Activated CD8-positive, alpha-beta memory T cell treated with anti-CD3 and anti-CD28 coated beads, Interleukin-2, amount 10 ng/mL, durations not matched to agents 7 days and 5 days (primary cell): Measurements from ENCODE around the gene TMC3. TPM values are rescaled to one million over a fixed set of nuclear protein-coding genes. Genes with fewer than 3 reads are reported as not detected.
"Not testable (repeated sequence)": the region's sequence is repeated elsewhere in the genome, so short reads cannot be mapped to it uniquely, and the experiment has no call there.

Experiments
- ATAC-seq: fragments of 150-1000 bp; cut with Tn5 transposase; one replicate; pipeline ENCODE4 v1.10.0; 2021; ENCODE audit warnings: moderate library complexity
- CTCF ChIA-PET: fragments of 350-600 bp; sonication (Branson Sonifier 250); formaldehyde crosslinking; loops from one replicate; lab custom pipeline; 2021; ENCODE audit warnings: antibody characterized with exemption; lab: Charles Lee
- DNase-seq: peaks from one replicate; pipeline ENCODE4 v3.0.0-alpha.2; 2020
- H3K27ac Mint-ChIP-seq: one replicate; pipeline ENCODE4 v1.8.0; 2021; ENCODE audit warnings: mild to moderate bottlenecking, mixed read lengths
- H3K27me3 Mint-ChIP-seq: one replicate; pipeline ENCODE4 v1.8.0; 2021; ENCODE audit warnings: mixed read lengths
- H3K36me3 Mint-ChIP-seq: one replicate; pipeline ENCODE4 v1.8.0; 2021; ENCODE audit warnings: mild to moderate bottlenecking, mixed read lengths
- H3K4me1 Mint-ChIP-seq: one replicate; pipeline ENCODE4 v1.8.0; 2021; ENCODE audit warnings: mixed read lengths
- H3K4me3 Mint-ChIP-seq: one replicate; pipeline ENCODE4 v1.8.0; 2021; ENCODE audit warnings: mild to moderate bottlenecking, moderate library complexity, mixed read lengths
- H3K9me3 Mint-ChIP-seq: one replicate; pipeline ENCODE4 v1.8.0; 2022; ENCODE audit warnings: low read depth, mixed read lengths
- total RNA-seq, 2 experiments: library from RNA; stranded (reverse); gene quantifications; one replicate each; pipeline ENCODE4 v1.2.3, GENCODE V29; 2021

TMC3 gene
- not detected for total RNA-seq

GRCh38 chr15:81373775-81374395, at the start of gene TMC3:
TSS of gene TMC3 (minus strand) at chr15:81374213. CDS start at chr15:81374077, 136 bp downstream.
- Mint-ChIP-seq H3K27me3 (peaks cover 2% of the 10 kb centered on the region), H3K4me1 (no peaks in the 10 kb centered on the region), H3K27ac (no peak within 1 kb of the TSS), H3K36me3 (no peaks in the 10 kb centered on the region), H3K4me3 (no peak within 1 kb of the TSS), H3K9me3 (no peaks in the 10 kb centered on the region)
- ATAC-seq (no peak), DNase-seq (no peak)
- CTCF ChIA-PET: interaction anchor here (1.5 kb wide), 1 partner anchor 108 kb away, joined by 5 read pairs; no protein-coding TSS in a partner anchor

GRCh38 chr15:81421461-81421860, 47.4 kb upstream of the TMC3 start:
- ATAC-seq (no peak), DNase-seq (no peak)
- Mint-ChIP-seq H3K4me1 (no peaks in the 10 kb centered on the region), H3K27ac (no peak overlapping the region), H3K4me3 (no peak overlapping the region), H3K36me3 (no peaks in the 10 kb centered on the region), H3K9me3 (no peaks in the 10 kb centered on the region), H3K27me3 (peaks cover 11% of the 10 kb centered on the region)
- CTCF ChIA-PET: interaction anchor here (1.1 kb wide), 1 partner anchor 11 kb away, joined by 3 read pairs; no protein-coding TSS in a partner anchor

- Mint-ChIP-seq H3K4me1 (peaks cover 5% of the 10 kb centered on the region), H3K36me3 (no peaks in the 10 kb centered on the region), H3K4me3 (no peak overlapping the region), H3K9me3 (no peaks in the 10 kb centered on the region), H3K27me3 (peaks cover 14% of the 10 kb centered on the region), H3K27ac (no peak overlapping the region)
- ATAC-seq (no peak), DNase-seq (no peak)
- CTCF ChIA-PET: interaction anchor here (0.9 kb wide), 1 partner anchor 153 kb away, joined by 3 read pairs; no protein-coding TSS in a partner anchor
These were observed 45.4 kb upstream of the TMC3 start for GRCh38 chr15:81419332-81419943.

GRCh38 chr15:81418891-81419290, 44.9 kb upstream of the TMC3 start:
- peaks cover 8% of the 10 kb centered on the region for H3K4me1 Mint-ChIP-seq
- CTCF ChIA-PET: no interaction called here
- peaks cover 14% of the 10 kb centered on the region for H3K27me3 Mint-ChIP-seq
- H3K36me3 Mint-ChIP-seq: no peaks in the 10 kb centered on the region
- ATAC-seq: no peak
- H3K9me3 Mint-ChIP-seq: no peaks in the 10 kb centered on the region
- no peak overlapping the region for H3K27ac Mint-ChIP-seq
- no peak overlapping the region for H3K4me3 Mint-ChIP-seq
- DNase-seq: no peak

GRCh38 chr15:81418444-81418843, 44.4 kb upstream of the TMC3 start:
- no peaks in the 10 kb centered on the region for H3K36me3 Mint-ChIP-seq
- CTCF ChIA-PET: no interaction called here
- H3K27me3 Mint-ChIP-seq: peaks cover 15% of the 10 kb centered on the region
- no peak overlapping the region for H3K4me3 Mint-ChIP-seq
- ATAC-seq (no peak), DNase-seq (no peak)
- peaks cover 8% of the 10 kb centered on the region for H3K4me1 Mint-ChIP-seq
- no peaks in the 10 kb centered on the region for H3K9me3 Mint-ChIP-seq
- H3K27ac Mint-ChIP-seq: no peak overlapping the region

- H3K27ac Mint-ChIP-seq, H3K4me1 Mint-ChIP-seq, H3K4me3 Mint-ChIP-seq, H3K9me3 Mint-ChIP-seq, ATAC-seq, H3K36me3 Mint-ChIP-seq, DNase-seq: not testable (repeated sequence)
- H3K27me3 Mint-ChIP-seq: peaks cover 17% of the 10 kb centered on the region
- CTCF ChIA-PET: interaction anchor here (1.0 kb wide), 1 partner anchor 148 kb away, joined by 3 read pairs; no protein-coding TSS in a partner anchor
These were observed 40.4 kb upstream of the TMC3 start for GRCh38 chr15:81414274-81414968.

- ATAC-seq: no peak
- CTCF ChIA-PET: no interaction called here
- H3K9me3 Mint-ChIP-seq: no peaks in the 10 kb centered on the region
These were observed 39.8 kb upstream of the TMC3 start for GRCh38 chr15:81413851-81414250.

GRCh38 chr15:81411969-81412633, 38.1 kb upstream of the TMC3 start:
- H3K9me3 Mint-ChIP-seq: no peaks in the 10 kb centered on the region
- no peaks in the 10 kb centered on the region for H3K36me3 Mint-ChIP-seq
- peaks cover 28% of the 10 kb centered on the region for H3K27me3 Mint-ChIP-seq
- DNase-seq (no peak), ATAC-seq (no peak)
- CTCF ChIA-PET: no interaction called here
- H3K27ac Mint-ChIP-seq: no peak overlapping the region
- H3K4me1 Mint-ChIP-seq: peaks cover 8% of the 10 kb centered on the region
- H3K4me3 Mint-ChIP-seq: no peak overlapping the region

More at GRCh38 chr15:81413851-81414250, 39.8 kb upstream of the TMC3 start:
- no peaks in the 10 kb centered on the region for H3K36me3 Mint-ChIP-seq
- no peak for DNase-seq
- H3K27ac Mint-ChIP-seq: no peak overlapping the region
- H3K4me1 Mint-ChIP-seq: peaks cover 8% of the 10 kb centered on the region
- peaks cover 17% of the 10 kb centered on the region for H3K27me3 Mint-ChIP-seq
- H3K4me3 Mint-ChIP-seq: no peak overlapping the region

GRCh38 chr15:81411051-81411450, 37.0 kb upstream of the TMC3 start:
- ATAC-seq (no peak), DNase-seq (no peak)
- H3K27ac Mint-ChIP-seq: no peak overlapping the region
- CTCF ChIA-PET: interaction anchor here (1.1 to 3.3 kb wide), 8 partner anchors 10 to 255 kb away, joined by 3 to 23 read pairs (median 4); no protein-coding TSS in a partner anchor
- peaks cover 24% of the 10 kb centered on the region for H3K27me3 Mint-ChIP-seq
- H3K4me1 Mint-ChIP-seq: peaks cover 8% of the 10 kb centered on the region
- no peaks in the 10 kb centered on the region for H3K9me3 Mint-ChIP-seq
- H3K36me3 Mint-ChIP-seq: no peaks in the 10 kb centered on the region
- H3K4me3 Mint-ChIP-seq: no peak overlapping the region

GRCh38 chr15:81410318-81410753, 36.3 kb upstream of the TMC3 start:
- H3K9me3 Mint-ChIP-seq: no peaks in the 10 kb centered on the region
- no peak for DNase-seq
- H3K36me3 Mint-ChIP-seq: no peaks in the 10 kb centered on the region
- no peak overlapping the region for H3K27ac Mint-ChIP-seq
- CTCF ChIA-PET: interaction anchor here (0.7 to 3.3 kb wide), 10 partner anchors 10 to 254 kb away, joined by 3 to 23 read pairs (median 4); no protein-coding TSS in a partner anchor
- no peak overlapping the region for H3K4me3 Mint-ChIP-seq
- peaks cover 8% of the 10 kb centered on the region for H3K4me1 Mint-ChIP-seq
- H3K27me3 Mint-ChIP-seq: peaks cover 24% of the 10 kb centered on the region
- no peak for ATAC-seq

GRCh38 chr15:81407718-81408117, 33.7 kb upstream of the TMC3 start:
- CTCF ChIA-PET: interaction anchor here (0.7 to 2.5 kb wide), 4 partner anchors 61 to 141 kb away, joined by 3 to 15 read pairs (median 6); no protein-coding TSS in a partner anchor
- DNase-seq (no peak), ATAC-seq (no peak)
- Mint-ChIP-seq H3K4me3 (no peak overlapping the region), H3K9me3 (no peaks in the 10 kb centered on the region), H3K4me1 (no peaks in the 10 kb centered on the region), H3K27ac (no peak overlapping the region), H3K27me3 (peaks cover 21% of the 10 kb centered on the region), H3K36me3 (no peaks in the 10 kb centered on the region)

GRCh38 chr15:81407176-81407575, 33.2 kb upstream of the TMC3 start:
- no peak for ATAC-seq
- Mint-ChIP-seq H3K27ac (no peak overlapping the region), H3K27me3 (peaks cover 20% of the 10 kb centered on the region), H3K4me1 (no peaks in the 10 kb centered on the region), H3K9me3 (no peaks in the 10 kb centered on the region), H3K4me3 (no peak overlapping the region), H3K36me3 (no peaks in the 10 kb centered on the region)
- no peak for DNase-seq
- CTCF ChIA-PET: interaction anchor here (0.7 to 2.5 kb wide), 4 partner anchors 60 to 141 kb away, joined by 3 to 15 read pairs (median 6); no protein-coding TSS in a partner anchor
